ENCODE data around the gene LSM6.

LSM6 gene

DNA sequence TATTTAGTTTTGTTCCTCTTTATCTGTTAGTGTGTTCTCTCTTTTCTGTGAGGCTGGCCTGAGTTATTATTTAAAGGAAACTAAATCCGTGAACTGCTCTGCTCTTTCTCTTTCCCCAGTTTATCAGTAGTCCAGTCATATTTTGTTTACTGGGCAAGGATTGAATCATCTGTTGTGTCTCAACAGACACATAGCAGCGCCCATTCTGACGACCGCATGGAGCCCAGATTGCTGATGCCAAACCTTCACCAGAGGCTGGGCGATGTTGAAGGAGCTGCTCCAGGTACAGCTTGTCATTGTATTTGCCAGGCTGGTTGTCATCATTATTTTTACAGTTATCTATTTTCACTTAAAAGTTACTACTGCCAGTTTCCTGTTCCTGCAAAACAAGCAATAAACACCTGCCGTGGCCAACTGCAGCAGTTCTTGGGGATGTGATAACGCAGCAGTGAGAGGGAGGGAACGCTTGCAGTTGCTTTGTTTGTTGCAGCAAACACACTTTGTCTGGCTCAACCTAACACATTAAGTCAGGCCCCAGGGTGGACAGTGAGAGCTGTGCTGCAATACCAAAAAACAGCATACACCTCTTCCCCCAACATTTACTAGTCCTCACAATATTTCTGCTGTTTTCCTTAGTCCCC lies 48.9 kb downstream of the LSM6 start:
- FAIRE-seq (no peak), DNase-seq (ENCODE audit: insufficient read length) (no peak)
- TF ChIP-seq POLR2AphosphoS5 (IDR thresholded peaks at IDR 0.05; ENCODE audit: low read depth, low read length) = no peak
- no peak for TF ChIP-seq TAF1 (IDR thresholded peaks at IDR 0.05; ENCODE audit: borderline replicate concordance, low read depth, low read length)
- TF ChIP-seq POLR2A (IDR thresholded peaks at IDR 0.05; ENCODE audit: low read depth, low read length) = no peak

DNA sequence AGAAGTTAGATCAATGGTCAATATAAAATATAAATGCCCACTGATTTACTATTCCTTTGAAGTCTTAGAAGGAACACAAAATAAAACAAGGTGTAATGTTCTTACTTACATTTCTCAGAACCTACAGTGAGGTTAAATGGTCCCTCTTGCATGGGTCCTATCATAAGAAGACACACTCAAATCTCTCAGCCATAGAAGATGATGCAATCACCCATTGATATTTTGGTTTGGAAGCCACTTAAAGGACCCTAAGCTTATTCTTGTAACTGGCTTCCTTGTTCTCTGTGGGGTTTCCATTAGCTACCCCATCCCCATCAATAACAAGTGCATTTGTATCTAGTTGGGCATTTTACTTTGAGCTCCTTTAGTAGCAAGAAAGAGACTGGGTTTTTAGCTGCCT lies 53.9 kb downstream of the LSM6 start:
- no peak for FAIRE-seq
- TF ChIP-seq POLR2A (IDR thresholded peaks at IDR 0.05; ENCODE audit: low read depth, low read length) (no peak), TAF1 (IDR thresholded peaks at IDR 0.05; ENCODE audit: borderline replicate concordance, low read depth, low read length) (no peak), POLR2AphosphoS5 (IDR thresholded peaks at IDR 0.05; ENCODE audit: low read depth, low read length) (no peak)
- no peak for DNase-seq (ENCODE audit: insufficient read length)

DNA sequence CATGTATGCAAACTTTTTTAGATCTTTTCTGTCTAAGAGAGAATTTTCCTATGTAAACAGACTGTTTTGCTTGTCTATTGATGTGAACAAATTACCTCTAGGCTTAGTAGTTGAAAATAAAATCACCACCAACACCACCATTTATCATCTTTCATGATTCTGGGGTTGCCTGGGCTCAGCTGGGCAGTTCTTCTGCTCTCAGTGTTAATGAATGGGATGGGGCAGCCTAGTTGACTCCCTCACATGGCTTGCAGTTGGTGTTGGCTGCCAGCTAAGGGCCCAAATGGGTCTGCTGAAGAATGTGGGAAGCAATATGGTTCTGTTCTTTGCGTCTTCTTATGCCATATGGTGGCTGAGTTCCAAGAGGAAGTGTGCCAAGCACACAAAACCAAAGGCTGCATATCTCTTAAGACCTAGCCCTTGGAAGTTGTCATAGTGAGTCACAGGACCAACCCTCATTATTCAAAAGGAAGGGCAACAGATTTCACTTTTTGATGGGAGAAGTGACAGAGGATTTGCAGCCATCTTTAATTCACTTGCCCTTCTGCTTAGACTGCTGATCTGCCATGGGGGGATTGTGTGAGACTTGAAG lies 56.7 kb downstream of the LSM6 start:
- DNase-seq (ENCODE audit: insufficient read length) = no peak
- no peak for FAIRE-seq
- TF ChIP-seq TAF1 (IDR thresholded peaks at IDR 0.05; ENCODE audit: borderline replicate concordance, low read depth, low read length) (no peak), POLR2AphosphoS5 (IDR thresholded peaks at IDR 0.05; ENCODE audit: low read depth, low read length) (no peak), POLR2A (IDR thresholded peaks at IDR 0.05; ENCODE audit: low read depth, low read length) (no peak)

DNA sequence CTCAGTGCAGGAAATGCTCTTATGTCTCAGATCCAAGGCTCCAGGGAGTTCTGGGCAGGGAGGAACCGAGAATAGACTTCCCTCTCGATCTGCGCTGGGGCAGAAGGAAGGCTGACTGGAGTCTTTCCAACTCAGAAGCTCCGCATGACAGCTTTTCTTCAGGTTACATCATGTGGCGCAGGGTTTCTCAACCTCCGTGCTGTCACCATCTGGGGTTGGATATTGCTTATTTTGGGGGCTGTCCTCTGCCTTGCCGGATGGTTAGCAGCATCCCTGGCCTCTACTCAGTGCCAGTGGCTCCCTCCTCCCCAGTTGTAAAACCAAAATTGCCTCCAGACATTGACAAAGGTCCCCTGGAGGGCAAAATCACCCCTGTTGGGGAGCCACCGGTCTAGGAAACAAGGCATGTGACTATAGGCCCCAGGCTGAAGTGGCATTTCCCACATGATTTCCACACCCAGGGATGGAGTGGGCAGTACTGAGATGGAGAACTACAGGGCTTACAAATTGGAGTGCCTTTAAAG lies 60.2 kb downstream of the LSM6 start:
- TF ChIP-seq POLR2A (IDR thresholded peaks at IDR 0.05; ENCODE audit: low read depth, low read length) (no peak), TAF1 (IDR thresholded peaks at IDR 0.05; ENCODE audit: borderline replicate concordance, low read depth, low read length) (no peak), POLR2AphosphoS5 (IDR thresholded peaks at IDR 0.05; ENCODE audit: low read depth, low read length) (no peak)
- FAIRE-seq (no peak), DNase-seq (ENCODE audit: insufficient read length) (no peak)

DNA sequence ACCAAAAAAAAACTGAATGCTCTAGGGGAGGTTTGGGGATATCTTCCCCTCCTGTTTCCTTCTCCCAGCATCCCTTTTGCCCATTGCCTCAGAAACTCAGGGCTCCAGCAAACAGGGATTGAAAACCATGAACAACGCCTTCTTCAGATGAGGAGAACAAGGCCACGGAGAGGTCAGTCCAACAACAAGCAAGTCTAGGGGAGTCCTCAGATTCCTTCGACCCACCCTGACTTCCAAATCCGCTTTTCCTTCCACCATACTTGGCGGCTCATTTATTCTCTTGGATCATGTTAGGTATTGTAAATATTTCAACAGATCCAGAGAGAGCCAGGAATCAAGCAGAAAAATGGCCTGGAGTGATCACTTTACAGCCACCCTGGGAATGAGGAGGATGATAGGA lies 60.7 kb downstream of the LSM6 start:
- TF ChIP-seq TAF1 (IDR thresholded peaks at IDR 0.05; ENCODE audit: borderline replicate concordance, low read depth, low read length) = no peak
- TF ChIP-seq POLR2AphosphoS5 (IDR thresholded peaks at IDR 0.05; ENCODE audit: low read depth, low read length) = no peak
- no peak for TF ChIP-seq POLR2A (IDR thresholded peaks at IDR 0.05; ENCODE audit: low read depth, low read length)
- no peak for DNase-seq (ENCODE audit: insufficient read length)
- FAIRE-seq = no peak

DNA sequence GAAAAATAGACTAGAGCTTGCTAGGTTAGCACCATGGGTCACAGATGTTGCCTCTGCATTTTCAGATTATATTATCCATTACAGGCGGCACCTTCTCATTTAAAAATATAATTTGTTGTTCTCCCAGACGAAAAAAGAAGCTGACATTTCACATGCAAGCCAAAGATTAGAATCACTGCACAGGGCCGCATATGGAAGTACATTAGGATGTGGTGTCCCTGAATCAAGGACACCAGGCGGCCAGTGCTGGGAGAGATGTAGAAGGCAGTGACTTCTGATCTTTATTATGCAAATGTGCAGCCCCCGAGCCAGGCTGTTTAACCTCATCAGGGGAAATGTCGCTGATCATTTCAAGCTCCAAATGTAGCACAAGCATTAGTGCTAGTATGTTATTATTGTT lies 61.6 kb downstream of the LSM6 start:
- TF ChIP-seq POLR2A (IDR thresholded peaks at IDR 0.05; ENCODE audit: low read depth, low read length) (no peak), TAF1 (IDR thresholded peaks at IDR 0.05; ENCODE audit: borderline replicate concordance, low read depth, low read length) (no peak), POLR2AphosphoS5 (IDR thresholded peaks at IDR 0.05; ENCODE audit: low read depth, low read length) (no peak)
- DNase-seq (ENCODE audit: insufficient read length) (no peak), FAIRE-seq (no peak)

DNA sequence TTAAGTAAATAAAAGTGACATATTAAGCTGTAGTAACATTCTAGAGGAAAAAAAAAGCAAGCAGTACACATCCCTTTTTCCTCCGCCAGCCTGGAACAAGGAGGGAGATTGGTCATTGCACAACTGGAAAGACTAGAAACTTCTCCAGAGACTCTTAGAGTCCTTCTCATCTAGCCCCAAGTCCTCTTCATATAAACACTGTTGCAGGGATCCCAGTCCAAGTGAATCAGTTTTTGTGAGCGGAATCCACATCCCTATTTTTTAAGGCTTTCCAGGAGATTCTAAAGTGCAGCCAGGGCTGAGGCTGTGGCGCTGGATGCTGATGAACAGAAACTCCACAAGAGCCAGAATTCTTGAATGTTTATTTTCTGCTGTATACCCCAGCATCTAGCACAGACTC lies 62.6 kb downstream of the LSM6 start:
- no peak for TF ChIP-seq POLR2A (IDR thresholded peaks at IDR 0.05; ENCODE audit: low read depth, low read length)
- no peak for TF ChIP-seq POLR2AphosphoS5 (IDR thresholded peaks at IDR 0.05; ENCODE audit: low read depth, low read length)
- TF ChIP-seq TAF1 (IDR thresholded peaks at IDR 0.05; ENCODE audit: borderline replicate concordance, low read depth, low read length) = no peak
- DNase-seq (ENCODE audit: insufficient read length) (no peak), FAIRE-seq (no peak)
